OCI-LY3 (cell line): ENCODE measurements around the gene EFCAB6.

Experiments
- H2AFZ ChIP-seq: fragments of 200-600, 300-600 bp; shearing (Covaris generic); 2 replicates; pipeline ENCODE4 v1.6.0; 2014; ENCODE audit warnings: antibody characterized with exemption, low read depth, low read length
- H3K27ac ChIP-seq: fragments of 200-600, 300-600 bp; sonication (generic); 2 replicates; pipeline ENCODE4 v1.5.1; 2014; ENCODE audit warnings: mild to moderate bottlenecking, low read length, moderate library complexity, mixed read lengths
- H3K27me3 ChIP-seq: fragments of 200-600, 300-600 bp; sonication (generic); 2 replicates; pipeline ENCODE4 v1.6.1; 2014; ENCODE audit warnings: low read depth, low read length, mixed read lengths
- H3K36me3 ChIP-seq: fragments of 200-600, 300-600 bp; sonication (generic); replicated peaks from 2 replicates; pipeline ENCODE3; 2014; ENCODE audit warnings: low read depth, low read length, mixed read lengths
- H3K4me1 ChIP-seq: fragments of 300-600, 200-600 bp; sonication (generic); 2 replicates; pipeline ENCODE4 v1.6.1; 2014; ENCODE audit warnings: low read length, mixed read lengths
- H3K4me2 ChIP-seq: fragments of 200-600, 300-600 bp; sonication (generic); 2 replicates; pipeline ENCODE4 v1.6.1; 2014; ENCODE audit warnings: low read length, mixed read lengths
- H3K4me3 ChIP-seq: fragments of 300-600, 200-600 bp; sonication (generic); 2 replicates; pipeline ENCODE4 v1.5.1; 2014; ENCODE audit warnings: antibody characterized with exemption, mild to moderate bottlenecking, low read length, moderate library complexity
- H3K79me2 ChIP-seq: fragments of 300-600, 200-600 bp; shearing (Covaris generic); 2 replicates; pipeline ENCODE4 v1.6.1; 2014; ENCODE audit warnings: mild to moderate bottlenecking, low read length, mixed read lengths
- H3K9ac ChIP-seq: fragments of 300-600, 200-600 bp; shearing (Covaris generic); 2 replicates; pipeline ENCODE4 v1.6.0; 2014; ENCODE audit warnings: mild to moderate bottlenecking, low read length, moderate library complexity
- H3K9me3 ChIP-seq: fragments of 200-600, 300-600 bp; shearing (Covaris generic); 2 replicates; pipeline ENCODE4 v1.6.1; 2014; ENCODE audit warnings: low read length, mixed read lengths; ENCODE audit not compliant: insufficient read depth
- H4K20me1 ChIP-seq: fragments of 200-600, 300-600 bp; sonication (generic); 2 replicates; pipeline ENCODE4 v1.6.1; 2016; ENCODE audit warnings: low read length, mixed read lengths; ENCODE audit not compliant: insufficient read depth
- EZH2phosphoT487 ChIP-seq: fragments of 200-600 bp; shearing (Covaris generic); IDR thresholded peaks from 2 replicates; pipeline ENCODE4 v1.6.1; 2018; ENCODE audit warnings: antibody characterized with exemption, mixed run types, low read depth
- TF ChIP-seq, protein P1 (sequence below): fragments of 200-600, 300-600 bp; sonication (generic); IDR thresholded peaks from 2 replicates; pipeline ENCODE4 v1.5.1; 2014; ENCODE audit warnings: antibody characterized with exemption, low read length, low read depth

Gene EFCAB6

DNA sequence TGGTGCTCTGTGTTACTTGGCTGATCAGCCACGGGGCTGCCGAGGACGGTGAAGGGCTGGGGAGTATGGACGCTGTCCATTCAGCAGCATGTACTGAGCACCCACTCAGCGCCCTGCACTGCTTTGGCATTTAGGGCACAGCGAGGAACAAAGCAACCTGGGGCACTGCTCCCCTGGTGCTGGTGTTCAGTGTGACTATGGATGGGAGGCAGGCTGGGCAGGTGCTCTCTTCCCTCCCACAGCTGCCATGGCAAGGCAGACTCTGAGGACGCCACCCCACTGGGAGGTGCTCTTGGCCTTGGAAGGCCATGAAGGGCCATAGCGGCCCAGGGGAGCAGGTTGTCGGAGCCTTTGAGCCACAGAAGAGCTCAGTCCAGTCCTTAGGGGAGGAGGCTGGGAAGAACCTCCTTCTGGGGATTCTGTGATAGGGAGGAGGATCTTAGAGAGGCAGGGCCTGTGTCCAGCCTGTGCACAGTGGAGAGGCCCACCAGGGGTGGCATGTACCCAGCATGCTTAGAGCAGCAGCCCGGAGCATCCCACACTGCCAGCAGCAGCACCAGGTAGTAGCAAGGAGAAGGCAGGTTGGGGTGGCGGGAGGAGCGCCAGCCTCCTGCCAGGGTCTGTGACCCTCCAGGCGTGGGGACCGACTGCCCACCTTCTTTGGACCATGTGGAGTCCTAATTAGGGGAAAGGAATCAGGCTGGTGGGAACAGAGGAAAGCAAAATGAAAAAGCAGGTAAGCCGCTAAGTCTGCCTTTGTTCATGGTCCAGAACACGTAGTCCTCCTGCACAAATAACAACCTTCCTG lies 258.4 kb downstream of the EFCAB6 start:
- TF ChIP-seq EZH2phosphoT487 = no peak
- TF ChIP-seq, protein P1, sequence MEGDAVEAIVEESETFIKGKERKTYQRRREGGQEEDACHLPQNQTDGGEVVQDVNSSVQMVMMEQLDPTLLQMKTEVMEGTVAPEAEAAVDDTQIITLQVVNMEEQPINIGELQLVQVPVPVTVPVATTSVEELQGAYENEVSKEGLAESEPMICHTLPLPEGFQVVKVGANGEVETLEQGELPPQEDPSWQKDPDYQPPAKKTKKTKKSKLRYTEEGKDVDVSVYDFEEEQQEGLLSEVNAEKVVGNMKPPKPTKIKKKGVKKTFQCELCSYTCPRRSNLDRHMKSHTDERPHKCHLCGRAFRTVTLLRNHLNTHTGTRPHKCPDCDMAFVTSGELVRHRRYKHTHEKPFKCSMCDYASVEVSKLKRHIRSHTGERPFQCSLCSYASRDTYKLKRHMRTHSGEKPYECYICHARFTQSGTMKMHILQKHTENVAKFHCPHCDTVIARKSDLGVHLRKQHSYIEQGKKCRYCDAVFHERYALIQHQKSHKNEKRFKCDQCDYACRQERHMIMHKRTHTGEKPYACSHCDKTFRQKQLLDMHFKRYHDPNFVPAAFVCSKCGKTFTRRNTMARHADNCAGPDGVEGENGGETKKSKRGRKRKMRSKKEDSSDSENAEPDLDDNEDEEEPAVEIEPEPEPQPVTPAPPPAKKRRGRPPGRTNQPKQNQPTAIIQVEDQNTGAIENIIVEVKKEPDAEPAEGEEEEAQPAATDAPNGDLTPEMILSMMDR = no peak
- no peak overlapping the region for H3K9ac ChIP-seq
- no peak overlapping the region for H3K4me2 ChIP-seq
- peaks cover 5% of the 10 kb centered on the region; the same call in 1 of the 2 replicates for H3K9me3 ChIP-seq
- H3K27me3 ChIP-seq = peaks cover 16% of the 10 kb centered on the region
- H4K20me1 ChIP-seq = no peaks in the 10 kb centered on the region
- H3K79me2 ChIP-seq = no peaks in the 10 kb centered on the region
- no peaks in the 10 kb centered on the region for H3K36me3 ChIP-seq
- H3K4me3 ChIP-seq = no peak overlapping the region
- H2AFZ ChIP-seq = no peak overlapping the region
- no peak overlapping the region for H3K27ac ChIP-seq
- H3K4me1 ChIP-seq = peaks cover 8% of the 10 kb centered on the region

DNA sequence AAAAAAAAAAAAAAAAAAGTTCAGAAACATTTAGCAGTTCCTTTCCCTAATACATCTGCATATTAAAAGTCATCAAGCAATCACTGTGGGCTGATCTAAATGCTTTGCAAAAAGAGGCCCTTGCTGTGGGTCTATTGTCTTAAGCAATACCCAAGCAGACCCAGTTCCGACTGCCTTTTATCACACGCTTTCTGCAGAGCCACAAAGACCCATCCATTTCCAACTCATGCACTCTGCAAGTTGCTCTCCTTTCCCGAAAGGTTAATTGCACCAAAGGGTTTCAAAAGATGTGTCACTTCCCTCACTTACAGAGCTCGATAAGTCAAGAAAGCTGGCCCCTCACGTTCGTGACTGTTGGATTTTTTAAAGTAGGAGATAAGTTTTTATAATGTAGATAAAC lies 261.4 kb downstream of the EFCAB6 start:
- Histone ChIP-seq H3K9ac (no peak overlapping the region), H3K79me2 (no peaks in the 10 kb centered on the region), H2AFZ (no peak overlapping the region), H4K20me1 (no peaks in the 10 kb centered on the region), H3K4me3 (no peak overlapping the region), H3K36me3 (no peaks in the 10 kb centered on the region), H3K9me3 (no peaks in the 10 kb centered on the region), H3K4me1 (peaks cover 8% of the 10 kb centered on the region), H3K27me3 (peaks cover 12% of the 10 kb centered on the region), H3K27ac (no peak overlapping the region), H3K4me2 (no peak overlapping the region)
- TF ChIP-seq, protein P1 = no peak
- no peak for TF ChIP-seq EZH2phosphoT487

- H3K36me3 ChIP-seq = no peaks in the 10 kb centered on the region
- H3K27me3 ChIP-seq = peaks cover 12% of the 10 kb centered on the region
- no peak for TF ChIP-seq EZH2phosphoT487
- TF ChIP-seq, protein P1 = no peak
- H2AFZ ChIP-seq = no peak overlapping the region
- H3K9ac ChIP-seq = no peak overlapping the region
- no peaks in the 10 kb centered on the region for H4K20me1 ChIP-seq
- H3K27ac ChIP-seq = no peak overlapping the region
- H3K4me1 ChIP-seq = peaks cover 8% of the 10 kb centered on the region
- H3K79me2 ChIP-seq = no peaks in the 10 kb centered on the region
- peak overlapping the region; percentile 32; the same call in 1 of the 2 replicates for H3K4me2 ChIP-seq
- no peak overlapping the region for H3K4me3 ChIP-seq
- no peaks in the 10 kb centered on the region for H3K9me3 ChIP-seq
Observed at GRCh38 chr22:43550024-43550620, 262.0 kb downstream of the EFCAB6 start.

DNA sequence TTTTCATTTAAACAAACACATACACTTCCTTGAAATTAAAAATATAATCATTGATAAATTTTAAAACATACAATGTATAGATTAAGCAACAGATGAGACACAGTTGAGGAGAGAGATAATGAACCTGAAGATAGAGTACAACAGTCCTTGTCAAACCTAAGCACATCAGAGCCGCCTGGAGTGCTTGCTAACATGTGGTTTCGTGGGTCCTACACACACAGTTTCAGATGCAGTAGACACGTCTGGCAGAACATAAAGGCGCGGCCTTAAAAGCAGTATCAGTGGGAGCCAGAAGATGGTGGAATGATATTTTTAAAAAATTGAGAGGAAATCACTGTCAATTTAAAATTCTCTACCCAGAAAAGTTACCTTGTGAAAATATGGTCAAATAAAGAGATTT lies 265.9 kb downstream of the EFCAB6 start:
- Histone ChIP-seq H2AFZ (no peak overlapping the region), H3K27me3 (peaks cover 24% of the 10 kb centered on the region), H3K4me1 (peaks cover 8% of the 10 kb centered on the region), H4K20me1 (no peaks in the 10 kb centered on the region), H3K9me3 (no peaks in the 10 kb centered on the region), H3K36me3 (no peaks in the 10 kb centered on the region), H3K27ac (no peak overlapping the region), H3K79me2 (no peaks in the 10 kb centered on the region), H3K9ac (no peak overlapping the region), H3K4me2 (no peak overlapping the region), H3K4me3 (no peak overlapping the region)
- TF ChIP-seq EZH2phosphoT487 = no peak
- TF ChIP-seq, protein P1 = no peak
